Neural cell (in vitro differentiated cells): Measurements from ENCODE around the gene CENPW. TPM values are rescaled to one million over a fixed set of nuclear protein-coding genes. Genes with fewer than 3 reads are reported as not detected.

Experiments
- H2AFZ ChIP-seq: fragments of 200-600, 300-800 bp; sonication (generic), shearing (Covaris generic); 2 replicates; pipeline ENCODE4 v1.6.0; 2014; ENCODE audit warnings: low read depth, mild to moderate bottlenecking, antibody characterized with exemption, low read length, moderate library complexity
- H3F3A ChIP-seq: fragments of 200-600 bp; shearing (Covaris generic); 2 replicates; pipeline ENCODE4 v1.6.1; 2016; ENCODE audit warnings: mild to moderate bottlenecking, moderate library complexity, mixed read lengths, antibody characterized with exemption, low read length; ENCODE audit not compliant: insufficient read depth, poor library complexity, severe bottlenecking
- H3K27ac ChIP-seq: fragments of 200-600, 300-800 bp; sonication (generic), shearing (Covaris generic); 2 replicates; pipeline ENCODE4 v1.5.1; 2014; ENCODE audit warnings: mild to moderate bottlenecking, low read length, moderate library complexity
- H3K27me3 ChIP-seq: fragments of 300-800, 200-600 bp; sonication (generic), shearing (Covaris generic); 2 replicates; pipeline ENCODE4 v1.6.0; 2014; ENCODE audit warnings: mild to moderate bottlenecking, low read depth, low read length, moderate library complexity; ENCODE audit not compliant: insufficient read depth
- H3K36me3 ChIP-seq: fragments of 300-800, 200-600 bp; sonication (generic), shearing (Covaris generic); 2 replicates; pipeline ENCODE4 v1.5.1; 2014; ENCODE audit warnings: mild to moderate bottlenecking, antibody characterized with exemption, low read length, moderate library complexity; ENCODE audit not compliant: insufficient read depth
- H3K4me2 ChIP-seq: fragments of 300-800, 200-600 bp; sonication (generic), shearing (Covaris generic); 2 replicates; pipeline ENCODE4 v1.6.0; 2014; ENCODE audit warnings: mild to moderate bottlenecking, low read length
- H3K4me3 ChIP-seq: fragments of 300-800, 200-600 bp; sonication (generic), shearing (Covaris generic); 2 replicates; pipeline ENCODE4 v1.5.1; 2014; ENCODE audit warnings: mild to moderate bottlenecking, low read length, moderate library complexity
- H3K79me2 ChIP-seq: fragments of 200-600 bp; shearing (Covaris generic); replicated peaks from 2 replicates; pipeline ENCODE4 v1.6.0; 2014; ENCODE audit warnings: mild to moderate bottlenecking, low read length, moderate library complexity; ENCODE audit not compliant: insufficient read depth
- H3K9ac ChIP-seq: fragments of 300-800, 200-600 bp; sonication (generic), shearing (Covaris generic); 2 replicates; pipeline ENCODE4 v1.6.1; 2016; ENCODE audit warnings: mild to moderate bottlenecking, low read length, mixed read lengths
- H3K9me2 ChIP-seq: fragments of 200-600 bp; shearing (Covaris generic); 2 replicates; pipeline ENCODE4 v1.6.1; 2016; ENCODE audit warnings: mild to moderate bottlenecking, low read length, mixed read lengths; ENCODE audit not compliant: insufficient read depth
- H3K9me3 ChIP-seq: fragments of 200-600, 300-800 bp; sonication (generic), shearing (Covaris generic); 2 replicates; pipeline ENCODE4 v1.6.1; 2016; ENCODE audit warnings: mild to moderate bottlenecking, mixed run types, low read length, moderate library complexity, mixed read lengths
- H4K20me1 ChIP-seq: fragments of 200-600 bp; shearing (Covaris generic); 2 replicates; pipeline ENCODE4 v1.6.1; 2016; ENCODE audit warnings: mild to moderate bottlenecking, mixed run types; ENCODE audit not compliant: insufficient read depth
- CTCF ChIP-seq: fragments of 450-650 bp; IDR thresholded peaks from 2 replicates; pipeline ENCODE4 v1.5.1; 2014; ENCODE audit warnings: antibody characterized with exemption, mild to moderate bottlenecking, moderate library complexity; ENCODE audit not compliant: poor library complexity, severe bottlenecking
- EP300 ChIP-seq: fragments of 450-650 bp; conservative IDR thresholded peaks from 2 replicates; pipeline ENCODE4 v1.6.1; 2014; ENCODE audit warnings: antibody characterized with exemption, mild to moderate bottlenecking, moderate library complexity; ENCODE audit not compliant: poor library complexity, severe bottlenecking
- EZH2 ChIP-seq: fragments of 200-600, 300-800 bp; shearing (Covaris generic), sonication (generic); IDR thresholded peaks from 2 replicates; pipeline ENCODE4 v1.6.1; 2014; ENCODE audit warnings: antibody characterized with exemption, low read length, borderline replicate concordance, mild to moderate bottlenecking; ENCODE audit not compliant: insufficient read depth, poor library complexity, severe bottlenecking
- MXI1 ChIP-seq: fragments of 450-650 bp; conservative IDR thresholded peaks from 2 replicates; pipeline ENCODE4 v1.6.1; 2014; ENCODE audit warnings: antibody characterized with exemption, mild to moderate bottlenecking; ENCODE audit not compliant: poor library complexity, severe bottlenecking
- POLR2AphosphoS5 ChIP-seq: IDR thresholded peaks from 2 replicates; pipeline ENCODE4 v1.6.1; 2012
- RAD21 ChIP-seq: fragments of 450-650 bp; conservative IDR thresholded peaks from 2 replicates; pipeline ENCODE4 v1.6.1; 2014; ENCODE audit warnings: antibody characterized with exemption, mild to moderate bottlenecking, moderate library complexity
- REST ChIP-seq: IDR thresholded peaks from 2 replicates; pipeline ENCODE4 v1.6.1; 2012; ENCODE audit warnings: borderline replicate concordance
- SMC3 ChIP-seq: fragments of 450-650 bp; conservative IDR thresholded peaks from 2 replicates; pipeline ENCODE4 v1.6.1; 2014; ENCODE audit warnings: antibody characterized with exemption, mild to moderate bottlenecking, moderate library complexity; ENCODE audit not compliant: poor library complexity
- TAF1 ChIP-seq: IDR thresholded peaks from 2 replicates; pipeline ENCODE4 v1.6.1; 2012; ENCODE audit warnings: low read depth
- polyA plus RNA-seq: library from polyadenylated mRNA; depleted of rRNA; stranded (reverse); fragments of >200 nt; gene quantifications from 2 replicates; pipeline ENCODE4 v1.2.3, GENCODE V29; 2014

CENPW gene
- polyA plus RNA-seq, 1 donor from 2014 or later: 1.3 TPM

GRCh38 chr6:126376682-126377081 is 36.8 kb downstream of the CENPW start:
- TF ChIP-seq REST (no peak), POLR2AphosphoS5 (no peak), CTCF (no peak), RAD21 (no peak), MXI1 (no peak), TAF1 (no peak), EZH2 (no peak), EP300 (no peak), SMC3 (no peak)
- Histone ChIP-seq H3F3A (no peaks in the 10 kb centered on the region), H3K27me3 (no peaks in the 10 kb centered on the region), H3K27ac (no peak overlapping the region), H3K36me3 (no peaks in the 10 kb centered on the region), H3K9ac (no peak overlapping the region), H3K9me3 (peaks cover 2% of the 10 kb centered on the region), H3K4me3 (no peak overlapping the region), H3K79me2 (no peaks in the 10 kb centered on the region), H2AFZ (no peak overlapping the region), H4K20me1 (no peaks in the 10 kb centered on the region), H3K9me2 (no peaks in the 10 kb centered on the region), H3K4me2 (no peak overlapping the region)

- Histone ChIP-seq H3K27ac (no peak overlapping the region), H3F3A (no peaks in the 10 kb centered on the region), H3K9ac (no peak overlapping the region), H3K4me3 (no peak overlapping the region), H3K9me3 (peaks cover 2% of the 10 kb centered on the region), H3K4me2 (no peak overlapping the region), H2AFZ (no peak overlapping the region), H3K36me3 (no peaks in the 10 kb centered on the region), H3K79me2 (no peaks in the 10 kb centered on the region), H3K27me3 (no peaks in the 10 kb centered on the region), H3K9me2 (no peaks in the 10 kb centered on the region), H4K20me1 (no peaks in the 10 kb centered on the region)
- TF ChIP-seq REST: no peak
- no peak for TF ChIP-seq SMC3
- no peak for TF ChIP-seq CTCF
- no peak for TF ChIP-seq RAD21
- no peak for TF ChIP-seq MXI1
Measured at GRCh38 chr6:126377594-126378153, 37.8 kb downstream of the CENPW start.
